Mesodermal cell (in vitro differentiated cells): ENCODE measurements around the gene INTS6L.
"Not testable (repeated sequence)": the region's sequence is repeated elsewhere in the genome, so short reads cannot be mapped to it uniquely, and the experiment has no call there.

Source experiments
- H3K27ac ChIP-seq: 2 replicates; pipeline ENCODE4 v1.7.0; 2013; ENCODE audit warnings: mild to moderate bottlenecking, low read depth, low read length, moderate library complexity; ENCODE audit not compliant: severe bottlenecking
- H3K36me3 ChIP-seq: 2 replicates; pipeline ENCODE4 v1.7.1; 2013; ENCODE audit warnings: mild to moderate bottlenecking, low read length, moderate library complexity; ENCODE audit not compliant: control insufficient read depth, insufficient read depth
- H3K4me1 ChIP-seq: one replicate; pipeline ENCODE4 v1.7.1; 2013; ENCODE audit warnings: mild to moderate bottlenecking, low read length; ENCODE audit not compliant: insufficient read depth, control insufficient read depth, poor library complexity, severe bottlenecking
- H3K4me3 ChIP-seq: 2 replicates; pipeline ENCODE4 v1.7.0; 2013; ENCODE audit warnings: low read length, control low read depth, mild to moderate bottlenecking; ENCODE audit not compliant: insufficient read depth, poor library complexity, severe bottlenecking; ENCODE audit errors: extremely low read depth
- H3K9me3 ChIP-seq: 2 replicates; pipeline ENCODE4 v1.7.1; 2013; ENCODE audit warnings: mild to moderate bottlenecking, low read length, moderate library complexity; ENCODE audit not compliant: control insufficient read depth
- WGBS, 2 experiments: methylation state at CpG; one replicate each; pipeline ENCODE4 v1.1.5; 2013; ENCODE audit warnings: missing lambda C conversion rate in 2 of 2; ENCODE audit not compliant: insufficient coverage in 2 of 2; 5-methylcytosine and 5-hydroxymethylcytosine counted together

The INTS6L gene

DNA sequence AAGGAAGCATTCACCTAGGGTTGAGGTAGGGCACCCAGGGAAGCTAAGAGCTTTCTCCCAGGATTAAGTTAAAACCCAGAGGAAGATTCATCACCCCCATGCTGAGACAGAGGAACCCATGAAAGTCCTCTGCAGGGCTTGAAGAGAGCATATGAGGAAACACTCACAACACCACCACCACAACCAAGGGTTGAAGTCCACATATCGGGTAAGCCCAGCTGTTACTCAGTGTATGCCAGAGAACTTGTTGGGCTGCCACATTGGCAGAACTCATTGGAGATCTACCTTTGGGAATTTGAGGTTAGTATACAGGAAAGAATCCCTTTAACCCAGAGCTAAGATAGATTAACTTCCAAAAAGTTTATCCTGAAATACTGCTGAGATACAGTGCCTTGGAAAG lies 75.1 kb downstream of the INTS6L start:
- H3K36me3 ChIP-seq = no peaks in the 10 kb centered on the region
- WGBS, 2 experiments = no CpG with 5 or more reads among the region's 1 CpG
- no peaks in the 10 kb centered on the region for H3K4me1 ChIP-seq
- H3K4me3 ChIP-seq = no peak overlapping the region
- H3K9me3 ChIP-seq = no peaks in the 10 kb centered on the region
- no peak overlapping the region for H3K27ac ChIP-seq

DNA sequence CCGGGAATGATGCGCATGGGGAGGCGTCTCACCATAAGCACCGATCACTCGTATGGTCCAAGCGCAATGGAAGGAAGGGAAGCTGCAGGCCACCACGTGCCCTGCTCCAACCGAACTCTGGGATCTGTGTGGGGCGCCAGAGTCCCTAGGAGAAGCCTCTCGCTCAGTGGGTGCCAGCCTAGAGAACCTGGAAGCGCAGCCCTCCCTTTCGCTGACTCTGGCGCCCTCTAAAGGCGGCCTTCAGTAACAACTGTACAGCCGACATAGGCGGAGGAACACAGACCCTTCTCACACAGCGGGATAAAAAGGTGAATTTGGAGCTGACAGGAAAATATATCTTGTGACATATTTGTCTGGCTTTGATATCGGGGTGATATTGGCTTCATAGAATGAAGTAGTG lies 76.0 kb downstream of the INTS6L start:
- Histone ChIP-seq H3K27ac (no peak overlapping the region), H3K36me3 (no peaks in the 10 kb centered on the region), H3K4me1 (no peaks in the 10 kb centered on the region), H3K4me3 (no peak overlapping the region), H3K9me3 (no peaks in the 10 kb centered on the region)
- 69 to 78% methylated on average over 9 of the region's 18 CpGs for whole genome bisulfite sequencing, 2 experiments

DNA sequence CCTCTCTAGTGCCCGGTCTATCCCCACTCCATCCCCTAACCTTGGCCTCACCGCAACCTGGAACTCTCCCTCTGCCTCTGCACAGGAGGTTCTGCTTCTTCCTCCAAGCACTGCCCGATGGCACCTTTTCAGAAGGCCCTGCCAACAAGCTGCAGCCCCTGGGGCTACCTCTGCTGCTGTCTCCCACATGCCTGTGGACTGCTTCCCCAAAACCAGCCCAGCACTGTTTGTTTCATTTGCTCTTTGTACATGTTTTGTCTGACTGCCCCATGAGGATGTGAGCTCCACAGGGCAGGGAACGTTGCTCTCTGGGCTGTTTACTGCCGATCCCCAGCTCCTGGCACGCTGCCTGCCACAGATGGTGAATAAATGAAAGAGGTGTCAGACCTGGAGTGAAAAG lies 85.4 kb downstream of the INTS6L start:
- no peaks in the 10 kb centered on the region for H3K36me3 ChIP-seq
- H3K9me3 ChIP-seq = no peaks in the 10 kb centered on the region
- WGBS, 2 experiments = 92 to 100% methylated on average over 1 to 2 of the region's 6 CpGs
- no peak overlapping the region for H3K4me3 ChIP-seq
- H3K4me1 ChIP-seq = no peaks in the 10 kb centered on the region
- no peak overlapping the region for H3K27ac ChIP-seq

GRCh38 chrX:135624408-135625204 lies 104.1 kb downstream of the INTS6L start:
- not testable (repeated sequence) for H3K36me3 ChIP-seq, H3K4me1 ChIP-seq, H3K4me3 ChIP-seq, H3K27ac ChIP-seq, H3K9me3 ChIP-seq
- no CpG with 5 or more reads among the region's 7 CpGs for WGBS, 2 experiments

DNA sequence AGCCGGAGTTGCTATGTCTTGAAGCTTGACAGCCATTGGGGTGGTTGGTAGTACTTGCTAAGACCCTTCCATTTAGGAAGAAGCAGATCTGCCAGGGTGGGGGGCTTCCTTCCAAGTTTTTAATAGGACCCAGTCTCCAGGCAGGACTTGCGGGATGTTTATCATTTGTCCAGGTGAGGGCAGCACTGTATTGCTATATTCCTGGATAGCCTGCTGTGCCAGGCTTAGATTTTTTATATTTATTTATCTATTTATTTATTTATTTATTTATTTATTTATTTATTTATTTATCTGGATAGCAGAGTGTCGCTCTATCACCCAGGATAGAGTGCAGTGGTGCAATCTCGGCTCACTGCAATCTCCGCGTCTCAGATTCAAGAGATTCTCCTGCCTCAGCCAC lies 105.5 kb downstream of the INTS6L start:
- WGBS, 2 experiments = 86 to 91% methylated on average over 3 to 4 of the region's 6 CpGs
- Histone ChIP-seq H3K4me1 (no peaks in the 10 kb centered on the region), H3K27ac (no peak overlapping the region), H3K36me3 (no peaks in the 10 kb centered on the region), H3K9me3 (no peaks in the 10 kb centered on the region), H3K4me3 (no peak overlapping the region)

GRCh38 chrX:135629342-135629741 lies 108.9 kb downstream of the INTS6L start:
- no peak overlapping the region for H3K27ac ChIP-seq
- H3K4me1 ChIP-seq = no peaks in the 10 kb centered on the region
- no peaks in the 10 kb centered on the region for H3K9me3 ChIP-seq
- no peaks in the 10 kb centered on the region for H3K36me3 ChIP-seq
- H3K4me3 ChIP-seq = no peak overlapping the region
- 67 to 82% methylated on average over 1 of the region's 3 CpGs for WGBS, 2 experiments
